NCI-H2196 (cell line): ENCODE results near the gene AMD1.
"Not testable (repeated sequence)": the region's sequence is repeated elsewhere in the genome, so short reads cannot be mapped to it uniquely, and the experiment has no call there.

ENCODE experiments used
- DNase-seq: peaks from one replicate; lab custom pipeline; 2025; ENCODE audit not compliant: unreplicated experiment; lab: John Stamatoyannopoulos, UW

AMD1 gene

GRCh38 chr6:110873981-110874879, at the start of gene AMD1:
Gene AMD1, plus strand, starts transcription at chr6:110874785. Its CDS starts 321 bp downstream, at chr6:110875106.
- peak; percentile 96 for DNase-seq

GRCh38 chr6:110826236-110827129, 48.1 kb upstream of the AMD1 start:
- no peak for DNase-seq

- DNase-seq = no peak
Observed at GRCh38 chr6:110828396-110828795, 46.2 kb upstream of the AMD1 start.

- DNase-seq = no peak
Observed at GRCh38 chr6:110831405-110831804, 43.2 kb upstream of the AMD1 start.

GRCh38 chr6:110833831-110834230, 40.8 kb upstream of the AMD1 start:
- no peak for DNase-seq

- not testable (repeated sequence) for DNase-seq
Observed at GRCh38 chr6:110835751-110836150, 38.8 kb upstream of the AMD1 start.

- no peak for DNase-seq
Observed at GRCh38 chr6:110841266-110841665, 33.3 kb upstream of the AMD1 start.

GRCh38 chr6:110849781-110850180, 24.8 kb upstream of the AMD1 start:
- DNase-seq = no peak

GRCh38 chr6:110852773-110853172, 21.8 kb upstream of the AMD1 start:
- DNase-seq = no peak

- DNase-seq = no peak
Observed at GRCh38 chr6:110853754-110854477, 20.7 kb upstream of the AMD1 start.

GRCh38 chr6:110856296-110856695, 18.3 kb upstream of the AMD1 start:
- no peak for DNase-seq

- no peak for DNase-seq
Observed at GRCh38 chr6:110858016-110858415, 16.6 kb upstream of the AMD1 start.

- no peak for DNase-seq
Observed at GRCh38 chr6:110858562-110859214, 15.9 kb upstream of the AMD1 start.

- no peak for DNase-seq
Observed at GRCh38 chr6:110859335-110859792, 15.2 kb upstream of the AMD1 start.

GRCh38 chr6:110864824-110865223, 9.8 kb upstream of the AMD1 start:
- no peak for DNase-seq

GRCh38 chr6:110874880-110875547, 429 bp downstream of the AMD1 start:
- peak; percentile 26 for DNase-seq

GRCh38 chr6:110875548-110876169, 1.1 kb downstream of the AMD1 start:
- DNase-seq = no peak

GRCh38 chr6:110876170-110876773, 1.7 kb downstream of the AMD1 start:
- peak; percentile 84 for DNase-seq
